ENCODE data around the gene THAP11.
"Not testable (repeated sequence)": the region's sequence is repeated elsewhere in the genome, so short reads cannot be mapped to it uniquely, and the experiment has no call there.

THAP11 gene

DNA sequence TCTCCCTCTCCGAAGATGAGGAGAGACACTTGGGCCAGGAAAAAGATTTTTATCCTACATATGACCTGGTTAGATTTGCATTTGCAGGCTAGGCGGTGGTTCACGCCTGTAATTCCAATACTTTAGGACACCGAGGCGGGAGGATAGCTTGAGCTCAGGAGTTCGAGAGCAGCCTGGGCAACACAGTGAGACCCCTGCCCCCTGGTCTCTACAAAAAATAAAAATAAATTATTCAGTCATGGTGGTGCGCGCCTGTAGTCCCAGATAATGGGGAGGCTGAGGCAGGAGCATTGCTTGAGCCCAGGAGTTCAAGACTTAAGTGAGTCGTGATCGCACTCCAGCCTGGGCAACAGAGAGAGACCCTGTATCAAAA is 7.9 kb upstream of the THAP11 start:
- Histone ChIP-seq H3K36me3 (ENCODE audit: control insufficient read depth in 5 of 5, insufficient read depth in 5 of 5, low read length in 5 of 5) (peaks cover 0 to 31% (median 30%) of the 10 kb centered on the region in 5 donors), H3K27me3 (ENCODE audit: control insufficient read depth in 5 of 5, insufficient read depth in 4 of 5, low read length in 5 of 5) (no peaks in the 10 kb centered on the region), H3K9me3 (ENCODE audit: control insufficient read depth in 5 of 5, low read length in 5 of 5) (no peaks in the 10 kb centered on the region), H3K9ac (ENCODE audit: low read length in 5 of 5) (peak overlapping the region in 2 of 5 donors; percentile 88 to 93), H3K27ac (ENCODE audit: low read depth, low read length) (no peak overlapping the region), H3K4me1 (ENCODE audit: control insufficient read depth in 5 of 5, insufficient read depth in 5 of 5, low read length in 5 of 5) (peaks cover 4 to 22% (median 18%) of the 10 kb centered on the region in 5 donors), H3K4me3 (ENCODE audit: low read depth in 1 of 5, low read length in 5 of 5) (peak overlapping the region; percentile 71 to 84 (median 80))

DNA sequence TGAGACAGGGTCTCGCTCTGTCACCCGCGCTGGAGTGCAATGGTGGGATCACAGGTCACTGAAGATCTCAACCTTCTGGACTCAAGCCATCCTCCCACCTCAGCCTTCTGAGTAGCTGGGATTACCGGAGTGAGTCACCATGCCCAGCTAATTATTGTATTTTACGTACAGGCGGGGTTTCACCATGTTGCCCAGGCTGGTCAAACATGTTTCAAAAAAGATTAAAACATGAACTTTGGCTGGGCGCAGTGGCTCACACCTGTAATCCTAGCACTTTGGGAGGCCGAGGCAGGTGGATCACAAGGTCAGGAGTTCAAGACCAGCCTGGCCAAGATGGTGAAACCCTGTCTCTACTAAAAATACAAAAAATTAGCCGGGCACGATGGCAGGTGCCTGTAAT is 4.9 kb upstream of the THAP11 start:
- H3K9ac ChIP-seq (ENCODE audit: low read length in 5 of 5); H3K4me3 ChIP-seq (ENCODE audit: low read depth in 1 of 5, low read length in 5 of 5); H3K27me3 ChIP-seq (ENCODE audit: control insufficient read depth in 5 of 5, insufficient read depth in 4 of 5, low read length in 5 of 5); H3K9me3 ChIP-seq (ENCODE audit: control insufficient read depth in 5 of 5, low read length in 5 of 5); H3K36me3 ChIP-seq (ENCODE audit: control insufficient read depth in 5 of 5, insufficient read depth in 5 of 5, low read length in 5 of 5); H3K27ac ChIP-seq (ENCODE audit: low read depth, low read length): not testable (repeated sequence)
- peaks cover 7 to 27% (median 25%) of the 10 kb centered on the region in 5 donors for H3K4me1 ChIP-seq (ENCODE audit: control insufficient read depth in 5 of 5, insufficient read depth in 5 of 5, low read length in 5 of 5)

DNA sequence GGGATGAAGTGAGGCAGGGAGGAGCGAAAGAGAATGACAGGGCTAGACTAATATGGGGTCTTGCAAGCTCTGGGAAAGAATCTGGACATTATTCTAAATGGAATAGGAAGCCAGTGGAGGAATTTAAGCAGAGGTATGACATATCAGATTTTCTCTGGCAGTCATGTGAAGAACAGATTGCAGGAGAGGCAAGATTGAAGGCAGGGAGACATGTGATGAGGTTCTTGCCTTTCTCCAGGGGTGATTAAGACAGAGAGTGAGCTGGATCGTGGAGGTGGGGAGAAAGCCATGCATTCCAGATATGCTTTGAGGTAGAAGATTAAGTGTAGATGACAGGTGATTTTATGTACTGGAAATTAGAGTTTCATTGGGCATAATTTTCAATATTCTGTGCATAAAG is 4.3 kb upstream of the THAP11 start:
- H3K9me3 ChIP-seq (ENCODE audit: control insufficient read depth in 5 of 5, low read length in 5 of 5): no peaks in the 10 kb centered on the region
- no peaks in the 10 kb centered on the region for H3K36me3 ChIP-seq (ENCODE audit: control insufficient read depth in 5 of 5, insufficient read depth in 5 of 5, low read length in 5 of 5)
- no peak overlapping the region for H3K4me3 ChIP-seq (ENCODE audit: low read depth in 1 of 5, low read length in 5 of 5)
- H3K9ac ChIP-seq (ENCODE audit: low read length in 5 of 5): no peak overlapping the region
- no peaks in the 10 kb centered on the region for H3K27me3 ChIP-seq (ENCODE audit: control insufficient read depth in 5 of 5, insufficient read depth in 4 of 5, low read length in 5 of 5)
- peaks cover 7 to 26% (median 22%) of the 10 kb centered on the region in 5 donors for H3K4me1 ChIP-seq (ENCODE audit: control insufficient read depth in 5 of 5, insufficient read depth in 5 of 5, low read length in 5 of 5)
- no peak overlapping the region for H3K27ac ChIP-seq (ENCODE audit: low read depth, low read length)

DNA sequence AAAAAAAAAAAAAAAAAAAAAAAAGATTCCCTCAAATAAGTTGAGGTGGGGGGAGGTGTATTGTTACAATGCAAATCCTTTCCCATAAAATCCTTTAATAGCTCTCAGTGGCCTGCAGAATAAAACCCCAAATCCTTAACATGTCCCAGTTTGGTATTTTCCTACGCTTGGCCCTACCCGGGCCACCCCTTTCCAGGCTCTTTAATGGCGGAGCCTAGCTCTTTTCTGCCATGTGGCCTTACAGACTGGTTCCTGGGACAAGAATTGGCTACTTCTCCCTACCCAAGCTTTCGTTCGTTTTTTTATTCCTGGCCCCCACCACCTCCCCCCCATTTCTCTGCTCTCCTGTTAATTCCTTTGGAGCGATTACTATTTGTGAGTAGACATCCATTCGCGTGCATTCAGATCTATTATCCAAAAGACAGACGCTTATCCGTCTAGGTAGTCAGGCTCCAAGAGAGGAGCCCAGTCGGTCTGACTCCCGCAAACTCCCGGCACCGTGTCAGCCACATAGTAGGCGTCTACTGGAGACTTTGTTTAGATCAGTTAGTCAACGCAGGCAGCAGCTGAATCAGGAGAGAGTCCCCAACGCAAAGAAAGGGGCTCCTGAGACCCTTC is 813 bp upstream of the THAP11 start:
- H3K9ac ChIP-seq (ENCODE audit: low read length in 5 of 5): peak overlapping the region in 4 of 5 donors; percentile 86 to 96 (median 92)

DNA sequence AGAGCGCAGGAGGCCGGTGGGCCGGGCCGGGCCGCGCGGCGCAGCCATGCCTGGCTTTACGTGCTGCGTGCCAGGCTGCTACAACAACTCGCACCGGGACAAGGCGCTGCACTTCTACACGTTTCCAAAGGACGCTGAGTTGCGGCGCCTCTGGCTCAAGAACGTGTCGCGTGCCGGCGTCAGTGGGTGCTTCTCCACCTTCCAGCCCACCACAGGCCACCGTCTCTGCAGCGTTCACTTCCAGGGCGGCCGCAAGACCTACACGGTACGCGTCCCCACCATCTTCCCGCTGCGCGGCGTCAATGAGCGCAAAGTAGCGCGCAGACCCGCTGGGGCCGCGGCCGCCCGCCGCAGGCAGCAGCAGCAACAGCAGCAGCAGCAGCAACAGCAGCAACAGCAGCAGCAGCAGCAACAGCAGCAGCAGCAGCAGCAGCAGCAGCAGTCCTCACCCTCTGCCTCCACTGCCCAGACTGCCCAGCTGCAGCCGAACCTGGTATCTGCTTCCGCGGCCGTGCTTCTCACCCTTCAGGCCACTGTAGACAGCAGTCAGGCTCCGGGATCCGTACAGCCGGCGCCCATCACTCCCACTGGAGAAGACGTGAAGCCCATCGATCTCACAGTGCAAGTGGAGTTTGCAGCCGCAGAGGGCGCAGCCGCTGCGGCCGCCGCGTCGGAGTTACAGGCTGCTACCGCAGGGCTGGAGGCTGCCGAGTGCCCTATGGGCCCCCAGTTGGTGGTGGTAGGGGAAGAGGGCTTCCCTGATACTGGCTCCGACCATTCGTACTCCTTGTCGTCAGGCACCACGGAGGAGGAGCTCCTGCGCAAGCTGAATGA is 606 bp downstream of the THAP11 start:
- Histone ChIP-seq H3K4me3 (ENCODE audit: low read depth in 1 of 5, low read length in 5 of 5) (peak overlapping the region; percentile 75 to 97 (median 86)), H3K9ac (ENCODE audit: low read length in 5 of 5) (peak overlapping the region; percentile 70 to 94 (median 81)), H3K27ac (ENCODE audit: low read depth, low read length) (peak overlapping the region; percentile 97), H3K36me3 (ENCODE audit: control insufficient read depth in 5 of 5, insufficient read depth in 5 of 5, low read length in 5 of 5) (peaks cover 0 to 2% (median 0%) of the 10 kb centered on the region in 5 donors), H3K9me3 (ENCODE audit: control insufficient read depth in 5 of 5, low read length in 5 of 5) (no peaks in the 10 kb centered on the region), H3K4me1 (ENCODE audit: control insufficient read depth in 5 of 5, insufficient read depth in 5 of 5, low read length in 5 of 5) (peaks cover 20 to 54% (median 52%) of the 10 kb centered on the region in 5 donors), H3K27me3 (ENCODE audit: control insufficient read depth in 5 of 5, insufficient read depth in 4 of 5, low read length in 5 of 5) (no peaks in the 10 kb centered on the region)

More for the DNA sequence above, 813 bp upstream of the THAP11 start:
- Histone ChIP-seq H3K27ac (ENCODE audit: low read depth, low read length) (peak overlapping the region; percentile 97), H3K36me3 (ENCODE audit: control insufficient read depth in 5 of 5, insufficient read depth in 5 of 5, low read length in 5 of 5) (peaks cover 0 to 2% (median 0%) of the 10 kb centered on the region in 5 donors), H3K27me3 (ENCODE audit: control insufficient read depth in 5 of 5, insufficient read depth in 4 of 5, low read length in 5 of 5) (no peaks in the 10 kb centered on the region), H3K4me3 (ENCODE audit: low read depth in 1 of 5, low read length in 5 of 5) (peak overlapping the region; percentile 67 to 97 (median 82)), H3K9me3 (ENCODE audit: control insufficient read depth in 5 of 5, low read length in 5 of 5) (no peaks in the 10 kb centered on the region), H3K4me1 (ENCODE audit: control insufficient read depth in 5 of 5, insufficient read depth in 5 of 5, low read length in 5 of 5) (peaks cover 20 to 46% (median 45%) of the 10 kb centered on the region in 5 donors)

DNA sequence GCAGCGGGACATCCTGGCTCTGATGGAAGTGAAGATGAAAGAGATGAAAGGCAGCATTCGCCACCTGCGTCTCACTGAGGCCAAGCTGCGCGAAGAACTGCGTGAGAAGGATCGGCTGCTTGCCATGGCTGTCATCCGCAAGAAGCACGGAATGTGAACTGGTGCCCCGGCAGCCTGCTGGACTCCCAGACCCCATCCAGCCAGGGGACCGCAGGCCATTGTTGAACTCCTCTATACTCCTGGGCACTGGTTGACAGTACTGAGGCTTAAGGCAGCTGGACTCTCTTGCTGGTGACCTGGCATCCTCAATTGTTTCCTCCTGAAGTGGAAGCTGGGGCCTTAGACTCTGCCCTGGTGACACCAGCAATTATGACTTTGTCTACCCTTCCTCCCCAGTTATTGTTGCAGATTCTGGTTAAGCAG is 1.2 kb downstream of the THAP11 start:
- Histone ChIP-seq H3K4me1 (ENCODE audit: control insufficient read depth in 5 of 5, insufficient read depth in 5 of 5, low read length in 5 of 5) (peaks cover 22 to 60% (median 58%) of the 10 kb centered on the region in 5 donors), H3K9me3 (ENCODE audit: control insufficient read depth in 5 of 5, low read length in 5 of 5) (no peaks in the 10 kb centered on the region), H3K4me3 (ENCODE audit: low read depth in 1 of 5, low read length in 5 of 5) (peak overlapping the region; percentile 75 to 97 (median 86)), H3K27ac (ENCODE audit: low read depth, low read length) (peak overlapping the region; percentile 97), H3K36me3 (ENCODE audit: control insufficient read depth in 5 of 5, insufficient read depth in 5 of 5, low read length in 5 of 5) (peaks cover 0 to 2% (median 0%) of the 10 kb centered on the region in 5 donors), H3K9ac (ENCODE audit: low read length in 5 of 5) (peak overlapping the region; percentile 62 to 86 (median 79)), H3K27me3 (ENCODE audit: control insufficient read depth in 5 of 5, insufficient read depth in 4 of 5, low read length in 5 of 5) (no peaks in the 10 kb centered on the region)

DNA sequence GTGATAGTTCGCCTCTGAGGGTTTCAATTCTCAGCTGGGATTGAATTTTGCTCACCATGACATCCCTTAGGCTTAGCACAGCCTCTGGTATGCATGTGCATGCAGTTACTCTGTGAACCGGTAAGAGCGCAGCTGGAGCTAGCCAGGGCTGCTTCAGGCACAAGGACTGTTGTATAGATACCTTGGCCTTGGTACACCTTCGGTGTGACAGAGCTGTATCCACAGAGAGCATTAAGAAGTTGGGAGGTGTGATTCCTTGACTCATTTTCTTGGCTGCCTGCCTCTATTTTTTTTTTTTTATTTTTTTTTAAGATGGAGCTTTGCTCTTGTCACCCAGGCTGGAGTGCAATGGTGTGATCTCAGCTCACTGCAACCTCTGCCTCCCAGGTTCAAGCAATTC is 2.4 kb downstream of the THAP11 start:
- Histone ChIP-seq H3K4me3 (ENCODE audit: low read depth in 1 of 5, low read length in 5 of 5) (no peak overlapping the region), H3K27ac (ENCODE audit: low read depth, low read length) (peak overlapping the region; percentile 93), H3K9ac (ENCODE audit: low read length in 5 of 5) (peak overlapping the region in 1 of 5 donors; percentile 79), H3K36me3 (ENCODE audit: control insufficient read depth in 5 of 5, insufficient read depth in 5 of 5, low read length in 5 of 5) (peaks cover 0 to 2% (median 0%) of the 10 kb centered on the region in 5 donors), H3K27me3 (ENCODE audit: control insufficient read depth in 5 of 5, insufficient read depth in 4 of 5, low read length in 5 of 5) (no peaks in the 10 kb centered on the region), H3K4me1 (ENCODE audit: control insufficient read depth in 5 of 5, insufficient read depth in 5 of 5, low read length in 5 of 5) (peaks cover 22 to 63% (median 60%) of the 10 kb centered on the region in 5 donors), H3K9me3 (ENCODE audit: control insufficient read depth in 5 of 5, low read length in 5 of 5) (no peaks in the 10 kb centered on the region)

DNA sequence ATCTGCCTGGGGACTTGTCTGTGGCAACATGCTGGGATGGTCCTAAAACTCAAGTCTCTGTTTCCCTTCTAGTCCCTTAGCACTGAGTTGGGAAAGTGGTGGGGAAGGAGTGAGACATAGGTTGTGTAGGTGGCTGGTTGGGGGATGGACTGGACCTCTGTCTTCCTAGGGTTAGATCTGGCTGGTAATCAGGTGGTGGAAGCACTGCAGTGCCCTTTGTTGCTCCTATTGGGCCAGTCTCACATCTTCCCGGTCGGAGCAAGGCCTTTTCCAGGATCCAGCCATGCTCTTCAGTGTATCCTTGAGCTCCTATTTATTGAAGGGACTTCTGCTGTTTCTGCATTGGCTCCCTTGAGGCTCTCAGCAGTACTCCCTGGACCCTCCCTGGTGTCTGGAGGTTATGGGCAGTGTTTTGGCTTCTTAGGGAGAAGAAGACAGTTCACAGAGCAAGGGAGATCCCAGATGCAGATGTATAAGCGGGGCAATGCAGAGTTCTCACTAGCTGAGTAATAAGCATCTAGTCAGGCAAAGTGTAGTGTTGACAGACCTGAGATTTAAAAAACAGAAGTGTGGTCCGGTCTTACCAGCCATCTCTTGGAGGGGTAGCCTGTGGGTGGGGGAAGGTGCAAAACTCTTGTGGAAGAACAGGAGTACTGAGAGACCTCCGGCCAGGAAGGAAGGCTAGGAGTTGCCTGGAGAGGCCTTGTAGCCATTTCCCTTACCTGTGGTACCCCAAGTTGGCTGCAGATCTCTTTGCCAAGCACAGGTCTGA is 3.4 kb downstream of the THAP11 start:
- peak overlapping the region; percentile 39 to 97 (median 82) for H3K9ac ChIP-seq (ENCODE audit: low read length in 5 of 5)
- H3K27ac ChIP-seq (ENCODE audit: low read depth, low read length): peak overlapping the region; percentile 93
- peaks cover 22 to 63% (median 60%) of the 10 kb centered on the region in 5 donors for H3K4me1 ChIP-seq (ENCODE audit: control insufficient read depth in 5 of 5, insufficient read depth in 5 of 5, low read length in 5 of 5)
- H3K27me3 ChIP-seq (ENCODE audit: control insufficient read depth in 5 of 5, insufficient read depth in 4 of 5, low read length in 5 of 5): no peaks in the 10 kb centered on the region
- H3K4me3 ChIP-seq (ENCODE audit: low read depth in 1 of 5, low read length in 5 of 5): peak overlapping the region; percentile 67 to 94 (median 82)
- H3K9me3 ChIP-seq (ENCODE audit: control insufficient read depth in 5 of 5, low read length in 5 of 5): no peaks in the 10 kb centered on the region
- H3K36me3 ChIP-seq (ENCODE audit: control insufficient read depth in 5 of 5, insufficient read depth in 5 of 5, low read length in 5 of 5): peaks cover 0 to 2% (median 0%) of the 10 kb centered on the region in 5 donors

DNA sequence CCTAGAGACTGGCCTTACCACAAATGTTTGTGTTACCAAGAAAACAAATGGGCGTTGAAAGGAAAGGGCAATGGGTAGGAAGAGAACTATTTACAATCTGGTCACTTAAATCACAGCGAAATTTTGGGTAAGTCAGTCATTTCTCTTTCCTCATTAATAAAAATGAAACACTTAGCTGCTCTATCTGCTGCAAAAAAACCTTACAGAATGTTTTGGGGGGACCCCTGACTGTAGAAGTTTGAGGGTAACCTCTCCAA is 3.9 kb downstream of the THAP11 start:
- peak overlapping the region; percentile 39 to 97 (median 82) for H3K9ac ChIP-seq (ENCODE audit: low read length in 5 of 5)
- peaks cover 22 to 63% (median 60%) of the 10 kb centered on the region in 5 donors for H3K4me1 ChIP-seq (ENCODE audit: control insufficient read depth in 5 of 5, insufficient read depth in 5 of 5, low read length in 5 of 5)
- peaks cover 0 to 2% (median 0%) of the 10 kb centered on the region in 5 donors for H3K36me3 ChIP-seq (ENCODE audit: control insufficient read depth in 5 of 5, insufficient read depth in 5 of 5, low read length in 5 of 5)
- no peaks in the 10 kb centered on the region for H3K9me3 ChIP-seq (ENCODE audit: control insufficient read depth in 5 of 5, low read length in 5 of 5)
- no peaks in the 10 kb centered on the region for H3K27me3 ChIP-seq (ENCODE audit: control insufficient read depth in 5 of 5, insufficient read depth in 4 of 5, low read length in 5 of 5)
- H3K27ac ChIP-seq (ENCODE audit: low read depth, low read length): peak overlapping the region; percentile 93
- H3K4me3 ChIP-seq (ENCODE audit: low read depth in 1 of 5, low read length in 5 of 5): peak overlapping the region; percentile 67 to 94 (median 82)

All from subcutaneous abdominal adipose tissue (tissue), 5 donors.